ENCODE data around the gene GSTA4.

Gene GSTA4, protein sequence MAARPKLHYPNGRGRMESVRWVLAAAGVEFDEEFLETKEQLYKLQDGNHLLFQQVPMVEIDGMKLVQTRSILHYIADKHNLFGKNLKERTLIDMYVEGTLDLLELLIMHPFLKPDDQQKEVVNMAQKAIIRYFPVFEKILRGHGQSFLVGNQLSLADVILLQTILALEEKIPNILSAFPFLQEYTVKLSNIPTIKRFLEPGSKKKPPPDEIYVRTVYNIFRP

DNA sequence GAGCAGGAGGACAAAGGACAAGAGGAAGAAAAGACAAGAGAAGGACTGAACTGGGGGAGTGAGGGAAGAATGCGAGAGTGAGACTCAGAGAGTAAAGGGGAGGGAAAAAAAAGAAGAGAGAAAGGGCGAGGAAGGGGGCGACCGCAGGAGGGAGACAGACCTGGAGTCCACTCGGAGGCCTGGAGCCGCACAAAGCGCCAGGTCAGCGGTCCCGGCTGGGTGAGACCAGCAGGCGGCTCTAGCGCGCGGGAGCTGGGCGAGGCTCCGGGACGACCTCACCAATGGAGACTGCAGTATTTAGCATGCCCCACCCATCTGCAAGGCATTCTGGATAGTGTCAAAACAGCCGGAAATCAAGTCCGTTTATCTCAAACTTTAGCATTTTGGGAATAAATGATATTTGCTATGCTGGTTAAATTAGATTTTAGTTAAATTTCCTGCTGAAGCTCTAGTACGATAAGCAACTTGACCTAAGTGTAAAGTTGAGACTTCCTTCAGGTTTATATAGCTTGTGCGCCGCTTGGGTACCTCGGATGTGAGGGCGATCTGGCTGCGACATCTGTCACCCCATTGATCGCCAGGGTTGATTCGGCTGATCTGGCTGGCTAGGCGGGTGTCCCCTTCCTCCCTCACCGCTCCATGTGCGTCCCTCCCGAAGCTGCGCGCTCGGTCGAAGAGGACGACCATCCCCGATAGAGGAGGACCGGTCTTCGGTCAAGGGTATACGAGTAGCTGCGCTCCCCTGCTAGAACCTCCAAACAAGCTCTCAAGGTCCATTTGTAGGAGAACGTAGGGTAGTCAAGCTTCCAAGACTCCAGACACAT is at the start of gene GSTA4:
TSS of gene GSTA4 (minus strand) at position 196 of the 824 bp plus-strand sequence. CDS start 1,041 bp downstream, outside the sequence.
- peak; percentile 81 to 83 for DNase-seq (ENCODE audit: low read depth in 2 of 2)

DNA sequence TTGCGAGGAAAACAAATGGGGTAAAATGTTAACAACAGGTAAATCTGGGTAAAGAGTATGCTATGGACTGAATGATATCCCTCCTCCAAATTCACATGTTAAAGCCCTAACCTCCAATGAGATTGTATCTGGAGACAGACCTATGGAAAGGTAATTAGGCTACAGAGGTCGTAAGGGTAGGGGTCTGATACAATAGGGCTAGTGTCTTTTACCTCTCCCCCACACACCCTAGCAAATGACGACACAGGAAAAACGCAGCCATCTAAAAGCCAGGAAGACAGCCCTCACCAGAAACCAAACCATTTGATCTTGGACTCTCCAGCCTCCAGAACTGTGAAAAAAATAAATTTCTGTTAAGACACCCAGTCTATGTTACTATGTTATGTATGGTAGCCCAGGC is 49.5 kb upstream of the GSTA4 start:
- no peak for DNase-seq (ENCODE audit: low read depth in 2 of 2)

DNA sequence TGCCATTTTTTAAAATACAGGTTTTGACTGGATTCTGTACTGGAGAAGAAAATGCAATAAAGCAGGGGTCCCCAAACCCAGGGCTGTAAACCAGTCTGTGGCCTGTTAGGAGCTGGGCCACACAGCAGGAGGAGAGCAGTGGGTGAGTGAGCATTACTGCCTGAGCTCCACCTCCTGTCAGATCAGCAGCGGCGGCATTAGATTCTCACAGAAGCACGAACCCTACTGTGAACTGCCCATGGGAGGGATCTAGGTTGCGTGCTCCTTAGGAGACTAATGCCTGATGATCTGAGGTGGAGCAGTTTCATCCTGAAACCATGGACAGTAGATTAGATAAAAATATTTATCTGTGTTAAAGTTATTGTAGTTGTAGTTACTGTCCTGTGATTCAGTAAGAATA is 49.0 kb upstream of the GSTA4 start:
- DNase-seq (ENCODE audit: low read depth in 2 of 2): no peak

DNA sequence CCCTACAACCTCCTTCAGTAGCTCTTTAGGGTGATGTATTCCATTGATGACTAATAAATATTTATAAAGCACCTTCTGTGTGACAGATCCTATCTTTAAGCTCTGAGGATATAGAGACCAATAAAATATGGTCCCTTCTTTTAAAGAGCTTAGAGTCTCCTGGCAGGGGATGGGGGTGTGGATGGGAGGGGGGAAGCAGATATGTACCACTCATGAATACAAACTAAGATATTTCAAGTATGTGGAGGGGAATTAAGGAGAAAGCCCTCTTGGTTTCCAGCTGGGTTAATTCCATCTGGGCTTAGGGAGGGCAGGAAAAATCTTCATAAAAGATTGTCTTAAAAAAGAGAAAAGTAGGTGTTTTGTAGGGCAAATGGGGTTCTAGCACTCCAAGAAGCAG is 48.5 kb upstream of the GSTA4 start:
- no peak for DNase-seq (ENCODE audit: low read depth in 2 of 2)

DNA sequence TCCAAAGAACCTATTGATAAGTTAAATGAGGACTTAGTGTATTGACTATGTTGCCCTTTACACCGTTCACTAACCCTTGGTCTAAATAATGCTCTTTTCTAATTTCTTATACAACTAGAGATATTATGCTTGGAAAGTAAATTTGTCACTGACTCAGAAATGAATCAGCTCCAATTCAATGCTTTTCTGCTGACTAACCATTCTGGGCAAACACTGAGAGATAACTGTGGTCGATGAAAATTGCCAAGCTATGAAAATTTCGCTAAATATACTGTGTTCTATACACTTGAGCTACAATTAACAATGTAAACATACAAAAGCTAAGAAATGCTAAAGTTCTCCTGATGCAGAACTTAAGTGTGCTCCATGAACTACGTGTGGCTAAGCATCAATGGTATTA is 47.0 kb upstream of the GSTA4 start:
- no peak for DNase-seq (ENCODE audit: low read depth in 2 of 2)

DNA sequence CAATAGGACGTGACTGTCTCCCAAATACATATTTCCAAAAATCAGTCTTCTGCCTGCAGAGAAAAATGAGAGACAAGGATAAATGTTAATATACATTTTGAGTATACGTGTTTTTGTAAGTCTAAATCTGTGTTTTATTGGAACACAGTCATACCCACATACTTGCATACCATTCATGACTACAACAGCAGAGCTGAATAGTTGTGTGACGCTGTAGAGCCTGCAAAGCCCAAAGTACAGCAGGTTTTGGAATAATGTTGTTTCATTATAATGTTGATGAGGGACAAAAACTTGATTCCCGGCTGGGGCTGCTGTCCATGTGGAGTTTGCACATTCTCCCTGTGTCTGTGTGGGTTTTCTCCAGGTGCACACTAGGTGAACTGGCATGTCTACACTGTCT is 46.3 kb upstream of the GSTA4 start:
- no peak for DNase-seq (ENCODE audit: low read depth in 2 of 2)

DNA sequence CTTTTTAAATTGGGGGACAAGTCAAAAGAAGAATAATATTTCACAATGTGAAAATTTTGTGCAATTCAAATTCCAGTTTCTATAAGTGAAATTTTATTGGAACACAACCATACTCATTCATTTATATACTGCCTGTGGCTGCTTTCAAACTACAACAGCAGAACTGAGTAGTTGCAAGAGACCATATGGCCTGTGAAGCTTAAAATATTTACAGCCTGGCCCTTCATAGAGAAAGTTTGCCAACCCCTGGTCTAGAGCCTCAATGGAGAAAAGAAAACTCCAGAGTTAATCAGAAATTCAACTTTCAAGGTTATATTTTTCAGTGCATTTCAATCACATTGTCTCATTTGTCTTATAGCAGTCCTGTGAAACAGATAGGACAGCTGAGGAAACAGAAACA is 43.5 kb upstream of the GSTA4 start:
- DNase-seq (ENCODE audit: low read depth in 2 of 2): no peak

DNA sequence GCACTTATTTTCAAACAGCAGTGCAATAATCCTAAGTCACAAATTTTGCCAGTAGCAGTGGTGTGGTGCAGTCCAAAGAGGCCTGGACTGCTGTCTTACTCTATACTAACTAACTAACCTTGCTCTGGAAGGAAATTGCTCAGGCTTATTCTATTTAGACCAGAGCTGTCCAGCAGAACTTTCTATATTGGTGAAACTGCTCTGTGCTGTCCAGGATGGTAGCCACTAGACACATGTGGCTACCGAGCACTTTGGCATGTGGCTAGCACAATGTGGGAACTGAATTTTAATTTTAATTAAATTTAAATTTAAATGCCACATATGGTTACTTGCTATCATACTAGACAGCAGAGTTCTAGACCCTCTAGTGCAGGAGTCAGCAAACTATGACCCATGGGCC is 43.1 kb upstream of the GSTA4 start:
- no peak for DNase-seq (ENCODE audit: low read depth in 2 of 2)

DNA sequence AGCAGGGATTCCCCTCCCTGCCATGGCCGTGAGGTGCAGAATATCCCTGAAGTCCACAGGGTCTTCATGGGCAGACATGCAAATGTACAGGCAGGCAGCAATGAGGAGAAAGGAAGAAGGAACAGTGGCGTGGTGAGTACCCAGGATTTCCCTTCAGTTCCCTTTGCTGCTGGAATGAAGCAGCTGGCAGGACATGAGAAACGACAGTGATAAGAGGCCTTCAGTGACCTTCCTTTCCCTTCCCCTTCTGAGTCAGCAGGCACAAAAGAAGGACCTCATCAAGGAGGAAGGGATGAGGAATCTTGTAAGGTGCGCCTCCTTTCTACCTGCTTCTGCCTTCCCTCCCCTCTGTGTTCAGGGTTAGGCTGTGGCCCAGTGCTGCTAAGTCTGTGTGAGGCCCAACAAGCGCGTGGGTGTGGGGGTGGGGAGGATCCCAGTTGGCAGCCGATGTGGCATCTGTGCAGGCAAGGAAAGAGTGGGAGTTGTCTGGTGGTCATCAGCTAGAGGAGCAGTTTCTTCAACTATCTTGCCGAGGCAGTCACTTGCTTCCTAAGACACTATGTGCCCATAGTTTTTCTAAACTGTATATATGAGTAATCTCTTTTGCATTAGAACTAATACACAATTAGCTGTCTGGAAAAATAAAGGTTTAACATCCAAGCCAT is 40.6 kb upstream of the GSTA4 start:
- no peak for DNase-seq (ENCODE audit: low read depth in 2 of 2)

DNA sequence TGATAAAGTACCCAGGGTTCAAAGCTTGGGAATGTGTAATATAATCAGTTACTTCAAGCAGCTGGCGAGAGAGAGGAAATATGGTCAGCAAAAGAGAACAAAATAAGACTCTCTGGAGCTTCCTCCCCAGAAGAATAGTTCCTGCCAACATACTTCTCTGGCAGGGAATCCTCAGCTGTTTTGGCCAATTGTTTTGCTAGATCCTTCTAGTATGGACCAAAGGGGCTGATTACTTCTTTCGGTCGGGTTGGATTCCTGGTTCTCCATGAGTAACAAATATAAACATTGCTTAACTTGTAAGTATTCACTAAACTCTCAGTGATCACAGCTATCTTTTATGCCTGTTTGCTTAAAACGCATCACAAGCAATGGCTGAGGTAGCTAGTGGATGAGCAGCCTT is 38.7 kb upstream of the GSTA4 start:
- DNase-seq (ENCODE audit: low read depth in 2 of 2): no peak

DNA sequence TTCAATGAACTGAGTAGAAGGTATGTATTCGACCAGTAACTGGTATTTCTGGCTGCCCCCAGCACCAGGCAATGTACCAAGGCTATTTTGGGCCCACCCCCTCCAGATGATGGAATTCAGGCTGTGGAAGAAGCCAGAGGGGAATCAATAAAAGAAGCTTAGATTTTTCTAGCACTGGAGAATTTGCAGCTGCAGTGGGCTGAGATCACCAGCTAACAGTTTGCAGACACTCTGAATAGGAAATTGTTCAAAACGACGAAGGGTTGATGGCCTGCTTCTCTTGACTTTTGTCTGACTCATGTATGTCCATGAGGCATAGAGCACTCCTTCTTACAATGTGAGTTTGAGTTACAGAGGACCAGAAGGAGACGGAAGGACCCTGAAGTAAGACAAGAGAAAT is 37.8 kb upstream of the GSTA4 start:
- DNase-seq (ENCODE audit: low read depth in 2 of 2): no peak

DNA sequence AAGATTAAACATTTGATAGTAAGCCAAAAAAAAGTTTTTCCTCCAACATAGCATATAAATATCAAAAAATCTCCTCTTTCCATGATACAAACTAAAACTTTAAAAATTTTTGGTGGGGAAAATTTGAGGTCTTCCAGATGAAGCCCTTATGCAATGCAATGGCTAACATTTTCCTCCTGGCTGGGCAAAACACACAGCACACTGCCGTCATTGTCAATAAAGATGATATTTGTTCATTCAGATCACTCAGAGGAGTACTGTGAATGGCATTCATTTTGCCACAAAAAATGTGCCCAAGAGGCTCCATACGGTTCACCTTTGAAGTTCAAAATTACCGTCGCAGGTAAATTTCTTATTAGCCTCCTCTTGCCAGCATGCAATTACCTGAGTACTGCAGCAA is 36.2 kb upstream of the GSTA4 start:
- DNase-seq (ENCODE audit: low read depth in 2 of 2): no peak

DNA sequence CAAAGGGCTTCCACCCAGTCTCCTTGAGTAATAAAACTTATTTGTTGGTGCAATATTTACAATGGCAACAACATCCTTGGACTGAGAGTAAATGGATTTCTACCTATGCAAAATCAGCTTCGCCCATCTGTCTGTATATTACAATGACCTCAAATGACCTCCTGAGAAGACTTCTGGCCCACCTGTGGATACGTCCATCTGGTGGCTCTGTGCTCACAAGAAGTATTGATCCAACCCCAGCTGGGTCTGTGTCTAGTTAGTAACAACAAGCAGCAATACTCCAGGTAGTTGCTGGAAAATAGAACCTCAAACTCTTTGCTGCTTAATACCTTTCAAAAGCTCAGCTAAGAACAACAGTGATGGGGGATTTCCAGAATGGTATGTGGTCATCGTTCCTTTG is 34.7 kb upstream of the GSTA4 start:
- DNase-seq (ENCODE audit: low read depth in 2 of 2): no peak

DNA sequence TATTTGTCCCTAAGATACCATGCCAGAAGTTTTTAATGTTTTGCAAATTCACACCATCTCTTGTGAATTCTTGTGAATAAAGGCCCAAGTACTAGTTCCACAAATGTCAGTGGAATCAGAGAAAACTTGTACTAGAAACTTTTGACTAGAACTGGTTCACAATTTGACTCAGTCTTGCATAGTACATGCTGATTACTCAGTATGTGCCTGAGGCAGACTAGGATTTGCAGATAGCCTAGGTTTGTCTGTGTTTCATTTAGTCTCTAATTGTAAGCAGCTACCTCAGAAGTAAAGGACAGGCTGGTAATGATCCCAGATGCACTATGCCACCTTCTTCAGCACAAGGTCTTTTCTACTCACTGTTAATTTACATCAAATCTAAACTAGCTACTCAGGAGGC is 34.2 kb upstream of the GSTA4 start:
- no peak for DNase-seq (ENCODE audit: low read depth in 2 of 2)

DNA sequence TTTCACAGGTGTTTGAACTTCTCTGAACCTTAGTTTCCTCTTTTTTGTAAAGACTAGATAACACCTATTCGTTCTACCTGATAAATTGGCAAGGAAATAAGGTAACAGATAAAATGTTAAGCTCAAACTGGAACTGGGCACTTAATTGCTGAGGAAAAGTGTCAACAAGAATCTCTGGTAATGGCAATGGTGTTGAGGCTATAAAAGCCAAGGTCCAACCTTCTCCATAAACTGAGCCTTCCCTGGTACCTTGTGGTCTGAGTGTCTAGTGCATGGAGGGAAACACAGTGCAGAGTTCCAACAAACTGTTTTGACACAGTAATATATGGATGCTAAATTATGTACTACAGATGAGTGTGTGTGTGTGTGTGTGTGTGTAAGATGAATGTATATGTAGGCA is 33.4 kb upstream of the GSTA4 start:
- no peak for DNase-seq (ENCODE audit: low read depth in 2 of 2)

DNA sequence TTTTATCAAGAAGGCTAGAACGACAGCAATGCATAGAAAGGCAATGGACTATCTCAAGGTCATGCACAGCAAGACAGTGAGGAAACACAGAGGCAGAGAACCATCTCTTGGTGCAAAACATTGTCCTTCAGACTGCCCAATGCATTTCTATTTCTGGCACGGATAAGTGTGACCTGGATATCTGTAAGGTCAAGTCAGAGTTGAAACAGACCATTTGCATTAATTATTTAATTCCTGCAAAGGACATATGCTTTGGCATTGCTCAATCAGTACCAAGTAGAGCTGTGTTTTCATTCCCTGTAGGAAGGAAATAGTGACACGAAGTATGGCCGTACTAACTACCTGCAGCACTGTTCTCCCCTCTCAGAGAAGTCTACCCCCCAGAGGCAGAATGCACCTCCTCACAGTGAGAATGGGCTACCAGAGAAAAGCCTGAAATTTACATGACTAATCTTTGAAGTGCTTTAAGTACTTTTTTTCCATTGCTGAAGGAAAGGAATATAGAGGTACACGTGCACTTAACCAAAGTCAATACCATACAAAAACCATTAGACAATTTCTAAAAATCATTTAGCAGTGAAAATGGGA is 32.1 kb upstream of the GSTA4 start:
- no peak for DNase-seq (ENCODE audit: low read depth in 2 of 2)

DNA sequence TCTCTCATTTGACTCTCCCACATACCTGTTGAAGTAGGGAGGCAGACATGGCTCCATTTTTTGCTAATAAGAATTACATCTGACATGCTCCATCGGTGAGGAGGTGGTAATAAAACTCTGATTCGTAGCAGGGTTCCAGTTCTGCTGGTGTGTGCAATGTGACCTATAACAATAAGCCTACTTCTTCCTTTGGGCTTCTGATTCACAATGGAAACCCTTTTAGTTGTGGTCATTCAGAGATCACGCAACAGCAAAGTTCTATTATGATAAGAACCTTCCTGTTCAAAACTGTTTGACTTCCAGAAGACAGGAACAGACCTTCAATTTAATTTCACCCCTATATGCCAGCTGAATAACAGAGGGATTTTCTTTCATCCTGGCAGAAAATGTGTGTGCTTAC is 31.4 kb upstream of the GSTA4 start:
- no peak for DNase-seq (ENCODE audit: low read depth in 2 of 2)

DNA sequence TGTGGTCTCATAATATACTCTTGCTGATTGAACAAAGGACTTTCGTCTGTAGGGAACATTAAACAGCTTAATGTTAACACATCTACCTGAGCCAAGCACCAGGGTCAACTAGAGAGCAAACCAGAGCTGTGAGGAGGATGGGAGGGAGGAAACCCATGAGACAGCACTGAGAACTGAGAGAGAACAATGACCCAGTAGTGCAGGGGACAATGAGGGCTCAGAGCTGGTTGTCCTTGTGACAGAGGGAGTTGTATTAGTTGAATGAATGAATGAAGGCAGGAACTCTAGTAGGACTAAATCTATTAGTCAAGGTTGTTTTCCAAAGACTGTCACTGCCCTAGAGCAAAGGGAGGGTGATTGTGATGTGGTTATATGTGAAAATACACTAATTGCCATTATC is 28.2 kb upstream of the GSTA4 start:
- DNase-seq (ENCODE audit: low read depth in 2 of 2): no peak

DNA sequence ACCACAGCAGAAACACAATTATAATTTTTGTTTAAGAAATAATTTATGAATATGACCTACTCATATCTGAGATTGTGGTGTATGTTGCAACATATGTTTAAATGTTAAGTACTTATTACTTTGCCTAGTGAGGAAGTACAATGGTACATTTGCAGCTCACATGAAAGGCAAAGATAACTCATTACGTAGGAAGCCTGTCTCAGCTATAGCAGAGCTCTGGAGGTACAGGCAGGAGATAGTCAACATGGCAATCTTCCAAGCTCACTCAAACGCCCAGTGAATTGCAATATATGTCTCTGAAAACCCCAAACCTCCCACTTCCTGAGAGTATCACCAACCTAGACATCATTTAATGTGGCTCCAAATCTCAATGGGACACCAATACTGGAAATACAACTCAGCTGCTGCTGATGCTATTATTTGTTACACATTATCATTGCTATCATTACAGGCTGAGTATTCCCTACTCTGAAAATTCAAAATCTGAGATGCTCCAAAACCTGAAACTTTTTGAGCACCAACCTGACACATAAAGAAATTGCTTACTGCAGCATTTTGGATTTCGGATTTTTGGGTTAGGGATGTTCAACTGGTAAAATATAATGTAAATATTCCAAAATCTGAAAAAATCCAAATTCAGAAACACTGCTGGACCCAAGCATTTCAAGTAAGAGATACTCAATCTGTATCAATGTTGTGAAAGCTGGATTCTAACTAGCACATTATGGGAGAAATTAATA is 25.1 kb upstream of the GSTA4 start:
- no peak for DNase-seq (ENCODE audit: low read depth in 2 of 2)

DNA sequence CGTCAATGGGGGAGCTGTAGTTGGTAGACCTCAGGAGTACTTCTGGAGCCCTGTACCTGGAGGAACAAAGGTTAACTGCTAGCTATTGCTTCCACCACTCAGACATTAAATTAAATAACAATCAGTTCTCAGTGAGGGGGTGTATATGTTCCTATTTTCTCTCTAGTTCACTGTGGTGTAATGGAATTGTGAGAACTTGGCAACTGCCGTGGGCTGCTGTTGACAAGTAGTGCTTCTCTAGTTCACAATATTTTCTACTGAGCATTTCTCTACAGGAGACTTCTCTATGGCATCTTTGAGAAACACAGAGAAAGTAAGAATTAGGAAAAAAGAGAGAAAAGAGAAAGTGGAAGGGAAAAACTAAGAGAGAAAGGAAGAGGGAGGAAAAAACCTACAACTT is 23.4 kb upstream of the GSTA4 start:
- no peak for DNase-seq (ENCODE audit: low read depth in 2 of 2)

DNA sequence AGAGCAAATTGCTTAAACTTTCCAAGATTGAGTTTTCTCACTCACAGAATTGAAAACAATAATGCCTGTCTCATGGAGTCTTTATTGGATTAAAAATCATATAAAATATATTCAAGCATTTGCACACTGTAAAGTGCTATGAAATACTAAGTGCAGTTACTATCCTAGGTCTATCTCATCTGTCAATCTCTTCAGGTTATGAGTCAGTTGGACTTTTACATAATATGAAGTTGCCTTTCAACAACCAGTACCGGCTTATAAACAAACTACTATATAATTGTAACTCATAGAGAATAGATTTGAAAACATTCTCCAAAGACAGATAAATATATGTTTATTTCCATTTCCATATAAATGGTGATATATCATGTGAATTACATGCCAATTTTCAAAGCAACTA is 20.4 kb upstream of the GSTA4 start:
- DNase-seq (ENCODE audit: low read depth in 2 of 2): no peak

DNA sequence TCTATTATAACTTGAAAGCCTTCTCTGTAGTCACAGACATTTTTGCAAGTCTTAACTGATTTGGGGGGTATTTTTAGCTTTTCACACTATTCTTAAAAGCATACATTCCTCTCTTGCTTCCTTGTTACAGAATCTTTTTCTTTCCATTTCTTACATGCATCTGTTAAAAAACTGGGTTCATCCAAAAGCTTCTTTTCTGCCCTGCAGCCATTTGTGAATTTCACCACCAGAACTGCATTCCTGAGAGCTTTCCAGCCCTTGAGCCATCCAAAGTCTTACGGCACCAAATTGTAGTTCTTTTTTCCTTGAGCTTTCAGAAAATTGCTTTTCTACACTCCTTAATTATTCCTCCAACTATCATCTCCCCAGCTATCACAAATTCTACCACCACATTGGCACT is 19.7 kb upstream of the GSTA4 start:
- DNase-seq (ENCODE audit: low read depth in 2 of 2): no peak
